DND-41 (cell line): ENCODE data around the gene ERG.

Experiments used
- ATAC-seq: fragments of 200-7000 bp; cut with Tn5 transposase; 3 replicates; pipeline ENCODE4 v1.9.1; 2021; ENCODE audit warnings: low read depth; ENCODE audit not compliant: insufficient read depth
- DNase-seq: peaks from one replicate; pipeline ENCODE4 v3.0.0-alpha.2; 2020
- H2AFZ ChIP-seq: 2 replicates; pipeline ENCODE4 v1.6.0; 2012; ENCODE audit warnings: low read depth, low read length
- H3K27ac ChIP-seq: 2 replicates; pipeline ENCODE4 v1.5.1; 2012; ENCODE audit warnings: low read length, inconsistent platforms
- H3K27me3 ChIP-seq: fragments of 200-600 bp; sonication (generic); 2 replicates; pipeline ENCODE4 v1.6.0; 2012; ENCODE audit warnings: low read length, mild to moderate bottlenecking, inconsistent platforms; ENCODE audit not compliant: insufficient read depth, poor library complexity
- H3K36me3 ChIP-seq: 2 replicates; pipeline ENCODE4 v1.5.1; 2012; ENCODE audit warnings: low read length, inconsistent platforms; ENCODE audit not compliant: insufficient read depth
- H3K4me1 ChIP-seq: 2 replicates; pipeline ENCODE4 v1.5.1; 2012; ENCODE audit warnings: mild to moderate bottlenecking, low read length; ENCODE audit not compliant: insufficient read depth
- H3K4me2 ChIP-seq: 2 replicates; pipeline ENCODE4 v1.6.0; 2012; ENCODE audit warnings: mild to moderate bottlenecking, moderate library complexity, low read length, inconsistent platforms; ENCODE audit not compliant: insufficient read depth
- H3K4me3 ChIP-seq, 2 experiments: fragments of 200-600 bp in 1 of 2; shearing (Covaris generic) in 1 of 2; 2 replicates each; pipeline ENCODE4 v1.5.1; 2012 to 2016; ENCODE audit warnings: inconsistent platforms in 2 of 2, low read length in 2 of 2, mild to moderate bottlenecking in 2 of 2, low read depth in 1 of 2, moderate library complexity in 1 of 2
- H3K79me2 ChIP-seq: 2 replicates; pipeline ENCODE4 v1.6.0; 2012; ENCODE audit warnings: low read length, inconsistent platforms; ENCODE audit not compliant: insufficient read depth
- H3K9ac ChIP-seq: 2 replicates; pipeline ENCODE4 v1.6.0; 2012; ENCODE audit warnings: low read depth, mild to moderate bottlenecking, inconsistent platforms, low read length, moderate library complexity
- H3K9me3 ChIP-seq: 2 replicates; pipeline ENCODE4 v1.5.1; 2012; ENCODE audit warnings: low read length, moderate library complexity, mild to moderate bottlenecking, inconsistent platforms; ENCODE audit not compliant: insufficient read depth, severe bottlenecking
- H4K20me1 ChIP-seq: 2 replicates; pipeline ENCODE4 v1.6.0; 2012; ENCODE audit warnings: low read length; ENCODE audit not compliant: insufficient read depth
- EZH2 ChIP-seq: IDR thresholded peaks from 3 replicates; pipeline ENCODE4 v1.6.1; 2012; ENCODE audit warnings: borderline replicate concordance, low read depth, mild to moderate bottlenecking, moderate library complexity, low read length, inconsistent platforms; ENCODE audit not compliant: severe bottlenecking
- TF ChIP-seq, protein P1 (sequence below): IDR thresholded peaks from 2 replicates; pipeline ENCODE4 v1.5.1; 2012; ENCODE audit warnings: borderline replicate concordance, low read length, moderate library complexity, mild to moderate bottlenecking; ENCODE audit not compliant: poor library complexity, severe bottlenecking; ENCODE audit errors: extremely low read depth

The ERG gene

DNA sequence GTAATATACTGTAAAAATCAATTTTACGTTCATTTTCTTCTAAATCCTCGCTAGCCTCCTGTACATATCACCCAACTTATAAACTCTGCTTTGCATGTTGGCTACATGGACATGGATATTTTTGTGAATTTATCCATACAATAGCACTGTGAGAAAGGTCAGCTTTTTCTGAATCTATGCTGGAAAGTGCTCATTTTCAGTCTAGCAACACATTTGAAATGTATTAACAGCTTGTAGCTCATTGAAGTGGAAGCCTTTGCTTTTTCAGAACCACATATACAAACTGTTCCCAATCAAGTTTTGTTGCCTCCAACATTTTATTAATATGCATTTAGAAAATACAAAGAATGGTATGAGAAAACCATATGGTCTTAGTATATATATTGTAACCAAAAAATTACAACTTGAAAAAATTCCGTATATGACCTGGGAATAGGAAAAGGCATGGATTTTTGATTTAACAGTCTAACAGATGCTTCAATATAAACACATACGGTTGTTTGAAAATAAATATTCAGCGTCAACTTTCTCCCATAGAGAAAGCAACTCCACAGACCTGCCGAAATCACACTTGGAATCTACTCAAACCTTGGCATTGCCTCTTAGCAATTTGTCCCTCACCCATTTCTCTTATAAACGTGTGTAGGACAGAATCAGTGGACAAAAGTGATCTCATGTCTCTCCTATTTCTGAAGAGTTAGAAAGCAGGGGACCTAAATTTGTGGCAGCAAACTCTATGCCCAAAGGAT lies 112.7 kb downstream of the ERG start:
- Histone ChIP-seq H3K27ac (no peak overlapping the region), H3K27me3 (no peaks in the 10 kb centered on the region), H4K20me1 (no peaks in the 10 kb centered on the region), H3K4me1 (peaks cover 11% of the 10 kb centered on the region), H3K4me3 (no peak overlapping the region), H3K9me3 (no peaks in the 10 kb centered on the region), H3K9ac (no peak overlapping the region), H2AFZ (no peak overlapping the region), H3K79me2 (no peaks in the 10 kb centered on the region), H3K36me3 (no peaks in the 10 kb centered on the region), H3K4me2 (no peak overlapping the region)
- no peak for ATAC-seq
- TF ChIP-seq, protein P1, sequence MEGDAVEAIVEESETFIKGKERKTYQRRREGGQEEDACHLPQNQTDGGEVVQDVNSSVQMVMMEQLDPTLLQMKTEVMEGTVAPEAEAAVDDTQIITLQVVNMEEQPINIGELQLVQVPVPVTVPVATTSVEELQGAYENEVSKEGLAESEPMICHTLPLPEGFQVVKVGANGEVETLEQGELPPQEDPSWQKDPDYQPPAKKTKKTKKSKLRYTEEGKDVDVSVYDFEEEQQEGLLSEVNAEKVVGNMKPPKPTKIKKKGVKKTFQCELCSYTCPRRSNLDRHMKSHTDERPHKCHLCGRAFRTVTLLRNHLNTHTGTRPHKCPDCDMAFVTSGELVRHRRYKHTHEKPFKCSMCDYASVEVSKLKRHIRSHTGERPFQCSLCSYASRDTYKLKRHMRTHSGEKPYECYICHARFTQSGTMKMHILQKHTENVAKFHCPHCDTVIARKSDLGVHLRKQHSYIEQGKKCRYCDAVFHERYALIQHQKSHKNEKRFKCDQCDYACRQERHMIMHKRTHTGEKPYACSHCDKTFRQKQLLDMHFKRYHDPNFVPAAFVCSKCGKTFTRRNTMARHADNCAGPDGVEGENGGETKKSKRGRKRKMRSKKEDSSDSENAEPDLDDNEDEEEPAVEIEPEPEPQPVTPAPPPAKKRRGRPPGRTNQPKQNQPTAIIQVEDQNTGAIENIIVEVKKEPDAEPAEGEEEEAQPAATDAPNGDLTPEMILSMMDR = no peak
- TF ChIP-seq EZH2 = no peak
- no peak for DNase-seq

DNA sequence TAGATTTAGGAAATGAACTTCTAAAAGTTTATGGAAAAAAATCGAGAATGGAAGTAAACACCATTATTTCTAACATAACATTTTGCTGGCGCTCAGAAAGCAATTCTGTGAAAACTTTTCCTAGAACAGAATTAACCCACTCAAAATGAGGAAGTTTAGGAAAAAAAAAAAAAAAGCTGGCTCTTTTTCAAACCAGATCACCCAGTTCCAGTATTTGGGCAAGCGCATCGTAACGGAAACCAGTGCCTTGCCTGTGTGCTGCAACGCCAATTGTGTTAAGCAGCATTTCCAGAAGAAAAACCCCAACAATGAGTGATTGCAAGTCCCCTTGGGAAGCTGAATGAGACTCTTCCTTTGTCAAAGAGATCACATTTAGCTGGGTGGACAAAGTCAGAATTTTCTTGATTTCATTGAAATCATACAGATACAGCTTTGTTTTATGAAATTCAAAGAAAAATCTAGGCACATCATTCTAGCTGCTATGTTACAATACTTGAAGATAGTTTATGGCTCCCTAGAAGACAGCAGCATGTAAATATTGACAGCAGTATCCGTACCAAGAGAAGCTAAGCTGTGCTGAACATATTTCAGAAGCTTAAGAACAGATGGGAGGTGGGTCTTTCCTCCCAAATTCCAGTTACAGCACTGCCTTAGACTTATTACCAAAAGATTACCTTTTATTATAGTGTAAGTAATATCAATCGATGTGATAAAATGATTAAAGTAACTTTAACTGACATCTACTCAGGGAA lies 113.4 kb downstream of the ERG start:
- H3K4me1 ChIP-seq = peaks cover 11% of the 10 kb centered on the region
- H3K79me2 ChIP-seq = no peaks in the 10 kb centered on the region
- no peak overlapping the region for H3K4me2 ChIP-seq
- DNase-seq (no peak), ATAC-seq (no peak)
- no peaks in the 10 kb centered on the region for H3K27me3 ChIP-seq
- no peak overlapping the region for H3K27ac ChIP-seq
- no peaks in the 10 kb centered on the region for H3K9me3 ChIP-seq
- H3K4me3 ChIP-seq = no peak overlapping the region
- no peaks in the 10 kb centered on the region for H4K20me1 ChIP-seq
- no peak overlapping the region for H3K9ac ChIP-seq
- no peak overlapping the region for H2AFZ ChIP-seq
- TF ChIP-seq EZH2 = no peak
- TF ChIP-seq, protein P1 = no peak
- H3K36me3 ChIP-seq = no peaks in the 10 kb centered on the region

DNA sequence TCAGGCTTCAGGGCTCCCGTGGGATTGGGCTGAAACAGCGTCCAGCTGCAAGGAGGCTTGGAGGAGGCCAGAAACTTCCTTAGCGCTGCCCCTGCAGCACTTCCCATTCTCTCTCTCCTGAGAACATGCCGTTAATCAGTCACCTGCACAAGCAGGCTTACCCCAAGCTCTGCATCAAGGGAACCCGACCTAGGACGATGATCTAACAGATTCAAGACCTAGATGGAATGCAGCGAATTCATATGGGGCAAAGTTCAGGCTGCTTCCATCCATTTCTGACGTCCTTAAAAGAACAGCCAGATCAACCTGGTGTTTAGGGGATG lies 114.1 kb downstream of the ERG start:
- no peak for DNase-seq
- no peak overlapping the region for H2AFZ ChIP-seq
- H3K27ac ChIP-seq = no peak overlapping the region
- TF ChIP-seq, protein P1 = no peak
- no peak for TF ChIP-seq EZH2
- H3K36me3 ChIP-seq = no peaks in the 10 kb centered on the region
- H3K79me2 ChIP-seq = no peaks in the 10 kb centered on the region
- no peak for ATAC-seq
- H3K9ac ChIP-seq = no peak overlapping the region
- H3K27me3 ChIP-seq = no peaks in the 10 kb centered on the region
- H3K9me3 ChIP-seq = no peaks in the 10 kb centered on the region
- no peak overlapping the region for H3K4me3 ChIP-seq
- H4K20me1 ChIP-seq = no peaks in the 10 kb centered on the region
- H3K4me1 ChIP-seq = peaks cover 11% of the 10 kb centered on the region
- H3K4me2 ChIP-seq = no peak overlapping the region
